ENCODE data around the gene FRRS1L.

FRRS1L gene

GRCh38 chr9:109163194-109163593 lies 3.9 kb downstream of the FRRS1L start:
- no peak overlapping the region for H3K4me3 ChIP-seq (ENCODE audit: low read depth, low read length)
- no peak for TF ChIP-seq CTCF (IDR thresholded peaks at IDR 0.05; ENCODE audit: low read depth, low read length)

- H3K4me3 ChIP-seq (ENCODE audit: low read depth, low read length), result no peak overlapping the region
- no peak for TF ChIP-seq CTCF (IDR thresholded peaks at IDR 0.05; ENCODE audit: low read depth, low read length)
Observed at GRCh38 chr9:109162677-109163076, 4.4 kb downstream of the FRRS1L start.

- H3K4me3 ChIP-seq (ENCODE audit: low read depth, low read length), result no peak overlapping the region
- TF ChIP-seq CTCF (IDR thresholded peaks at IDR 0.05; ENCODE audit: low read depth, low read length), result no peak
Observed at GRCh38 chr9:109161471-109161870, 5.6 kb downstream of the FRRS1L start.

- TF ChIP-seq CTCF (IDR thresholded peaks at IDR 0.05; ENCODE audit: low read depth, low read length), result no peak
- H3K4me3 ChIP-seq (ENCODE audit: low read depth, low read length), result no peak overlapping the region
Observed at GRCh38 chr9:109159583-109159982, 7.5 kb downstream of the FRRS1L start.

GRCh38 chr9:109158651-109159050 lies 8.4 kb downstream of the FRRS1L start:
- H3K4me3 ChIP-seq (ENCODE audit: low read depth, low read length), result no peak overlapping the region
- no peak for TF ChIP-seq CTCF (IDR thresholded peaks at IDR 0.05; ENCODE audit: low read depth, low read length)

- no peak for TF ChIP-seq CTCF (IDR thresholded peaks at IDR 0.05; ENCODE audit: low read depth, low read length)
- H3K4me3 ChIP-seq (ENCODE audit: low read depth, low read length), result no peak overlapping the region
Observed at GRCh38 chr9:109156708-109157107, 10.3 kb downstream of the FRRS1L start.

- no peak for TF ChIP-seq CTCF (IDR thresholded peaks at IDR 0.05; ENCODE audit: low read depth, low read length)
- H3K4me3 ChIP-seq (ENCODE audit: low read depth, low read length), result no peak overlapping the region
Observed at GRCh38 chr9:109150925-109151545, 16.0 kb downstream of the FRRS1L start.
